Caco-2 (cell line): ENCODE data around the gene EXOC3. TPM values are rescaled to one million over a fixed set of nuclear protein-coding genes. Genes with fewer than 3 reads are reported as not detected.
A peak's percentile ranks its signal among the peaks of the same experiment; 100 is the strongest.

Experiments used
- BruUV-seq: library from RNA; stranded (reverse); fragments of 400-500 nt; replicated peaks from 2 replicates; lab custom pipeline; 2021; lab: Mats Ljungman, UMichigan
- CTCF ChIA-PET: fragments of 300-600 bp; sonication (Branson Sonifier 250); formaldehyde crosslinking; loops from one replicate; lab custom pipeline; 2022; ENCODE audit warnings: antibody characterized with exemption; lab: Charles Lee
- POLR2A ChIA-PET: fragments of 300-600 bp; sonication (Branson Sonifier 250); formaldehyde crosslinking; loops from one replicate; lab custom pipeline; 2022; ENCODE audit warnings: antibody characterized with exemption; lab: Charles Lee
- DNase-seq, 2 experiments: peaks; one replicate each; pipeline versions ENCODE4 v3.0.0 to v3.0.0-alpha.2; 2020 to 2022
- H3K27me3 ChIP-seq: replicated peaks from 2 replicates; pipeline ENCODE4 v1.6.0; 2011; ENCODE audit warnings: low read length; ENCODE audit not compliant: control insufficient read depth, insufficient read depth
- H3K36me3 ChIP-seq: 2 replicates; pipeline ENCODE4 v1.5.1; 2011; ENCODE audit warnings: low read length; ENCODE audit not compliant: control insufficient read depth, insufficient read depth
- H3K4me1 ChIP-seq: fragments of 250-450 bp; sonication (Bioruptor Pico); 2 replicates; pipeline ENCODE4 v1.5.1; 2020; ENCODE audit warnings: mild to moderate bottlenecking
- H3K4me3 ChIP-seq: 2 replicates; pipeline ENCODE4 v1.5.1; 2011; ENCODE audit warnings: low read depth, mild to moderate bottlenecking, control low read depth, low read length
- H3K9me3 ChIP-seq: fragments of 250-450 bp; sonication (Bioruptor Pico); 2 replicates; pipeline ENCODE4 v1.5.1; 2020; ENCODE audit warnings: mild to moderate bottlenecking, moderate library complexity
- H3K27ac Mint-ChIP-seq: one replicate; pipeline ENCODE4 v1.8.0; 2022; ENCODE audit warnings: mixed read lengths; ENCODE audit not compliant: unreplicated experiment
- H3K27me3 Mint-ChIP-seq: one replicate; pipeline ENCODE4 v1.8.0; 2022; ENCODE audit warnings: mixed read lengths; ENCODE audit not compliant: insufficient read depth, unreplicated experiment
- H3K36me3 Mint-ChIP-seq: one replicate; pipeline ENCODE4 v1.8.0; 2022; ENCODE audit warnings: mild to moderate bottlenecking, mixed read lengths; ENCODE audit not compliant: insufficient read depth, unreplicated experiment
- H3K4me1 Mint-ChIP-seq: one replicate; pipeline ENCODE4 v1.8.0; 2022; ENCODE audit warnings: low read depth, mixed read lengths; ENCODE audit not compliant: unreplicated experiment
- H3K4me3 Mint-ChIP-seq: one replicate; pipeline ENCODE4 v1.8.0; 2022; ENCODE audit warnings: mild to moderate bottlenecking, moderate library complexity, mixed read lengths; ENCODE audit not compliant: unreplicated experiment
- H3K9me3 Mint-ChIP-seq: one replicate; pipeline ENCODE4 v1.8.0; 2022; ENCODE audit warnings: mixed read lengths; ENCODE audit not compliant: unreplicated experiment
- intact Hi-C: fragments of 100-400 bp; cut with micrococcal nuclease; formaldehyde crosslinking; loops from one replicate; pipeline ENCODE4 v1.10.0; 2022; ENCODE audit not compliant: unreplicated experiment
- total RNA-seq: library from RNA; stranded (reverse); gene quantifications from 2 replicates; pipeline ENCODE4 v1.2.3, GENCODE V29; 2022
- TF ChIP-seq, protein P1 (sequence below), 2 experiments: fragments of 200-600 bp in 1 of 2; IDR thresholded peaks; 1 replicate in 1 of 2; 2 replicates in 1 of 2; pipeline versions ENCODE4 v1.5.1 to v1.8.0; 2011 to 2022; ENCODE audit warnings: antibody characterized with exemption in 1 of 2, control low read depth in 1 of 2, inconsistent platforms in 1 of 2, low read depth in 1 of 2, low read length in 1 of 2, mild to moderate bottlenecking in 1 of 2, moderate library complexity in 1 of 2; ENCODE audit not compliant: insufficient read depth in 1 of 2, severe bottlenecking in 1 of 2, unreplicated experiment in 1 of 2

The EXOC3 gene
- total RNA-seq, 1 experiment from 2014 or later, result 44.5 TPM

DNA sequence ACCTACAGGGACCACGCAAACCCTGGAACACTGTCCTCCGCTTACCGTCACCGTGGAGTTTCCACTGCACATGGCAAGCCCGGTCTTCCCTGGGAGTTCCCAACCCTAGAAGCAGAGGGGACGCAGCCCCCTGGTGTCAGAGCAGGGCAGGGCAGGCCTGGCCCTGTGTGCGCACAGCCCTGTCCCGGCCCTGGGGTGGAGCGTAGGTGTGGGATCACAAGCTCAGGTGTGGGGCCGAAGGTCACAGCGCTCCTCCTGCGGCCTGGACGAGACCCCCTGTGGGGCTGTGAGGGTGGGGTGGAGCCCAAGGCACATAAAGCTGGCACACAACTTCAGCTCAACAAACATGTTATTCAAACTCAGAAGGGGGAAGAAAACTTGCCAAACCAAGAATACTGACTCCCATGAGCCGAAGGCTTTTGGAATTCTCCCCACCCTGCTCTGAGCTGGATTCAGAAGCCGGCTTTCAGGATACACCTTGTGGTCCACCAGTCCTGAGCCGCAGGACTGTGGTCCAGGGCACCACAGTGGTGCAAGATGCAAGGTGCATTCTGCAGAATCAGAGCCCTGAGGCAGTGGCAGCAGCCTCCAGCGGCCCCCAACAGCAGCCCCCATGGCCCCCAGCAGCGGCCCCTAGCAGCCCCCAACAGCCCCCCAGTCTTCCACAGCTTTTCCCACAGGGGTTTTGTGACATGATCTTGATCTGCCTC is 11.8 kb upstream of the EXOC3 start:
- Mint-ChIP-seq H3K27ac (no peak overlapping the region), H3K9me3 (peaks cover 9% of the 10 kb centered on the region), H3K36me3 (no peaks in the 10 kb centered on the region), H3K27me3 (peaks cover 2% of the 10 kb centered on the region), H3K4me1 (no peaks in the 10 kb centered on the region), H3K4me3 (no peak overlapping the region)
- H3K27me3 ChIP-seq, result no peaks in the 10 kb centered on the region
- TF ChIP-seq, protein P1, sequence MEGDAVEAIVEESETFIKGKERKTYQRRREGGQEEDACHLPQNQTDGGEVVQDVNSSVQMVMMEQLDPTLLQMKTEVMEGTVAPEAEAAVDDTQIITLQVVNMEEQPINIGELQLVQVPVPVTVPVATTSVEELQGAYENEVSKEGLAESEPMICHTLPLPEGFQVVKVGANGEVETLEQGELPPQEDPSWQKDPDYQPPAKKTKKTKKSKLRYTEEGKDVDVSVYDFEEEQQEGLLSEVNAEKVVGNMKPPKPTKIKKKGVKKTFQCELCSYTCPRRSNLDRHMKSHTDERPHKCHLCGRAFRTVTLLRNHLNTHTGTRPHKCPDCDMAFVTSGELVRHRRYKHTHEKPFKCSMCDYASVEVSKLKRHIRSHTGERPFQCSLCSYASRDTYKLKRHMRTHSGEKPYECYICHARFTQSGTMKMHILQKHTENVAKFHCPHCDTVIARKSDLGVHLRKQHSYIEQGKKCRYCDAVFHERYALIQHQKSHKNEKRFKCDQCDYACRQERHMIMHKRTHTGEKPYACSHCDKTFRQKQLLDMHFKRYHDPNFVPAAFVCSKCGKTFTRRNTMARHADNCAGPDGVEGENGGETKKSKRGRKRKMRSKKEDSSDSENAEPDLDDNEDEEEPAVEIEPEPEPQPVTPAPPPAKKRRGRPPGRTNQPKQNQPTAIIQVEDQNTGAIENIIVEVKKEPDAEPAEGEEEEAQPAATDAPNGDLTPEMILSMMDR (IDR thresholded peaks at IDR 0.05; ENCODE audit: insufficient read depth in 1 of 2, low read depth in 1 of 2, low read length in 1 of 2, severe bottlenecking in 1 of 2, unreplicated experiment in 1 of 2), result peak; percentile 74 to 88
- peak; percentile 74 to 81 for DNase-seq
- H3K4me1 ChIP-seq, result peaks cover 7% of the 10 kb centered on the region; the same call in 1 of the 2 replicates
- no peaks in the 10 kb centered on the region for H3K36me3 ChIP-seq
- ChIA-PET CTCF (interaction anchor here (0.5 to 1.2 kb wide), 7 partner anchors 8 to 482 kb away, joined by 3 to 8 read pairs (median 4); partner anchors contain the start of gene PDCD6), POLR2A (interaction anchor here (0.6 kb wide), 1 partner anchor 50 kb away, joined by 3 read pairs; no protein-coding TSS in a partner anchor)
- H3K9me3 ChIP-seq, result no peaks in the 10 kb centered on the region
- H3K4me3 ChIP-seq, result no peak overlapping the region
- no TSS peak for BruUV-seq
- intact Hi-C loops, result loop anchor here (2.0 kb wide), 2 partner anchors 114 to 242 kb away; no protein-coding TSS in a partner anchor

DNA sequence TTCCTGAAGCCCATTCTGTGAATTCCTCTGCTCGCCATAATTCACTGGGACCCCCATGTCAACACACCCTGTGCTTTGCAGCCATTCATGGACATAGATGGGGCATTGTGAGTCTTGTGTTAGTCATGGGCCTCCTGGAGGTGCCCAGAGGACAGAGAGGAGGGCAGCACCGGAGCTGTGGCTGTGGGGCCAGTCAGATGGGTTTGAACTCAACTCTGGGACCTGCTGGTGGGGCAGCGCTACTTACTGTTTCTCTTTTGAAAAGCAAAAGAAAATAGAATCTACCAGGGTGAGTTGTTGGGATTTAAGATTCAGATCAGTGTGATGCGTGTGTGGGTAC is 11.3 kb upstream of the EXOC3 start:
- BruUV-seq, result no TSS peak
- TF ChIP-seq, protein P1 (IDR thresholded peaks at IDR 0.05; ENCODE audit: insufficient read depth in 1 of 2, low read depth in 1 of 2, low read length in 1 of 2, severe bottlenecking in 1 of 2, unreplicated experiment in 1 of 2), result no peak
- no peak for DNase-seq
- ChIA-PET CTCF (interaction anchor here (0.5 to 1.2 kb wide), 7 partner anchors 8 to 481 kb away, joined by 3 to 8 read pairs (median 4); partner anchors contain the start of gene PDCD6), POLR2A (no interaction called here)
- Mint-ChIP-seq H3K9me3 (peaks cover 3% of the 10 kb centered on the region), H3K27ac (no peak overlapping the region), H3K4me1 (no peaks in the 10 kb centered on the region), H3K4me3 (no peak overlapping the region), H3K27me3 (peaks cover 2% of the 10 kb centered on the region), H3K36me3 (no peaks in the 10 kb centered on the region)
- Histone ChIP-seq H3K27me3 (no peaks in the 10 kb centered on the region), H3K9me3 (no peaks in the 10 kb centered on the region), H3K4me1 (peaks cover 7% of the 10 kb centered on the region; the same call in 1 of the 2 replicates), H3K36me3 (no peaks in the 10 kb centered on the region), H3K4me3 (no peak overlapping the region)
- intact Hi-C loops, result loop anchor here (2.0 kb wide), 2 partner anchors 115 to 243 kb away; no protein-coding TSS in a partner anchor

DNA sequence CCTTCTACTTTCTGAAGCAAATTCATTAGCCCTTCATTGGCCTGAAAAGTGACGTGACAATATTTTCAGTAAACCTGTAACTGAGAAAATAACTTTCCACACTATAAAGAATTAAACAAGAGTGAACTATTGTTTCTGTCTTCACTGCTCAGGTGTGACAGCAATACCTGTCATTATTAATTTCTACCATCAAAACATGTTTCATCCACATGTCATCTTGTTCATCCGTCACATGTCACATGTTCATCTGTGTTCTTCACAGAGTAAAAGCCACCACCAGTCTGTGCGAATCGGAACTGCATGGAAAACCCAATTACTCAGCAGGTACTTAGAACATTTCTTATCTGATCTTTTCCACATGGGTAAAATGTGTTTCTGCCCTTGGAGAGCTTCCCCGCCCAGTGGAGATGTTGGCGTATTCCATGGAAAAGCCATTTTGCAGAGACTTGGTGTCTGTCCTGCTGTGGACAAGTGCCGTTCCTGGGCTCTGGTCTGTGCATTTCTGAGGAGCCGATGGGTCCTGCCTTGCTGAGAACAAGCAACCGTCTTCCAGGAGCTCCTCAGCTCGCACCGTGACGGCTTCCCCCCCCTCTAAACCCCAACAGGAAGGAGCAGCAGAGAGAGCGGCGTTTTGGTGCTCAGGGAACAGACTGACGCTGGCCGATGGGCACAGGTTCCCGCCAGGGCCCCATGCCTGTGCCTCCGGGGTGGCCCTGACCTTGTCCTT is 10.6 kb upstream of the EXOC3 start:
- no peak for DNase-seq
- Mint-ChIP-seq H3K4me3 (no peak overlapping the region), H3K27me3 (peaks cover 2% of the 10 kb centered on the region), H3K4me1 (no peaks in the 10 kb centered on the region), H3K27ac (no peak overlapping the region), H3K36me3 (no peaks in the 10 kb centered on the region), H3K9me3 (no peaks in the 10 kb centered on the region)
- TF ChIP-seq, protein P1 (IDR thresholded peaks at IDR 0.05; ENCODE audit: insufficient read depth in 1 of 2, low read depth in 1 of 2, low read length in 1 of 2, severe bottlenecking in 1 of 2, unreplicated experiment in 1 of 2), result no peak
- POLR2A ChIA-PET, result no interaction called here
- H3K36me3 ChIP-seq, result no peaks in the 10 kb centered on the region
- intact Hi-C loops, result no loop called here
- BruUV-seq, result no TSS peak
- CTCF ChIA-PET, result no interaction called here
- no peaks in the 10 kb centered on the region for H3K9me3 ChIP-seq
- no peak overlapping the region for H3K4me3 ChIP-seq
- H3K4me1 ChIP-seq, result peaks cover 7% of the 10 kb centered on the region; the same call in 1 of the 2 replicates
- H3K27me3 ChIP-seq, result no peaks in the 10 kb centered on the region
